Tibial nerve (tissue), 4 donors: ENCODE measurements around the gene OSBPL3.

Experiments used
- CTCF ChIP-seq, 5 experiments: fragments of 200-600 bp in 3 of 5; fragments of 450-650 bp in 2 of 5; sonication (generic) in 3 of 5; IDR thresholded peaks; one replicate each; pipeline ENCODE4 v1.5.1; 2016 to 2019; ENCODE audit warnings: antibody characterized with exemption in 5 of 5, mild to moderate bottlenecking in 3 of 5, moderate library complexity in 2 of 5
- EP300 ChIP-seq, 2 donors: sonication (generic); formaldehyde crosslinking; IDR thresholded peaks; one replicate each; pipeline ENCODE4 v1.6.1; 2017; ENCODE audit warnings: antibody characterized with exemption in 2 of 2, mild to moderate bottlenecking in 1 of 2
- POLR2A ChIP-seq, 2 donors: fragments of 450-650 bp; IDR thresholded peaks; one replicate each; pipeline ENCODE4 v1.6.1; 2017; ENCODE audit warnings: antibody characterized with exemption in 2 of 2, mild to moderate bottlenecking in 2 of 2, moderate library complexity in 2 of 2

DNA sequence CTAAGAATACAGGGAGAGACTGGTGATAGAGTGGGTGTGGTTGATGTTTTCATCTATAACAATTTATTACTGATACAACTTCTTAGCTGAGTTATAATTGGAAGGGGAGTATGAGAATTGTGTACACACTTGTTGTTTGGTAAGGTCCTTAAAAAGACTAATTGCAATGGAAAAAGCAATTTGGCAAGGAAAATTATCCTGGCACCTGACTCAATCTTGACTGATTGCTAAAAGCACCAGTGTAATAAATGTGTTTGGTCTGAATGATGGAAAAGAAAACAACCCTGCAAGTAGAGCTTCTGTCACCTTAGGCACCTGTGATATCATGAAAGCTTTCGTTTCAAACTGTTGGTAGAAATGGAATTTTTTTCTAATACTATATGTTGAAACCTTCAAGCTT lies 216.0 kb downstream of the OSBPL3 start:
- no peak for TF ChIP-seq CTCF (IDR thresholded peaks at IDR 0.05)
- no peak for TF ChIP-seq EP300 (IDR thresholded peaks at IDR 0.05)
- TF ChIP-seq POLR2A (IDR thresholded peaks at IDR 0.05) = no peak
